Measurements from ENCODE around the gene OR51I2.

Gene OR51I2

DNA sequence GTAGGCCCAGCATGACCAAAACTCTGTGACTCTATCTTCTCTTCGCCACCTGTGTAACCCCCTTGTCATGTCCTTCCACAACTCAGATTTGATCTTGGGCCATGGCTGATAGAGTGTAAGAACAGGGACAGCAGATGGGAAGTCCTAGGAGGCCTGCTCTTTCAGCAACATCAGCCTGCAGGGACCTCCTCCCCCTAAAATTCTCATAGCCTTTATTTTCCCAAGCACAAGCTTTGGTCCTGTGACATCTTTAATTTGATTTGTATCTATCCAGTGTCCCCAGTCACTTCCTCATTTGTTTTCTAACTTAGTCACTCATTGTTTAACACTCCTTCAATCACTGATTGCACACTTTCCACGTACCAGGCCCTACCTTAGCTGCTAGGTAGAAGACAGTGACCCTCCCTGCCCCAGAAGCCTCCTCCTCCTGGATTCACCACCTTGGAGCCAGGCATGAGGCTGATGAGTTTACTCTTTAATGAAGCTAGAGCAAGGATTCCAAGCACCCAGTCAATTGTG lies 55.3 kb downstream of the OR51I2 start (continued):
- TF ChIP-seq ZNF777 (tag by site-specific recombination; IDR thresholded peaks at IDR 0.05; ENCODE audit: borderline replicate concordance) = no peak
- no peak for TF ChIP-seq ZNF549 (tag by site-specific recombination; IDR thresholded peaks at IDR 0.05)

- TF ChIP-seq ZNF704 (tag by site-specific recombination; IDR thresholded peaks at IDR 0.05) (no peak), ZNF830 (tag by site-specific recombination; IDR thresholded peaks at IDR 0.05; ENCODE audit: low read depth) (no peak), SCRT1 (tag by site-specific recombination; IDR thresholded peaks at IDR 0.05; ENCODE audit: borderline replicate concordance) (no peak), GLIS2 (tag by site-specific recombination; IDR thresholded peaks at IDR 0.05) (no peak), ZNF777 (tag by site-specific recombination; IDR thresholded peaks at IDR 0.05; ENCODE audit: borderline replicate concordance) (no peak), BCL11A (tag by site-specific recombination; IDR thresholded peaks at IDR 0.05; ENCODE audit: low read depth) (no peak), ZNF629 (tag by site-specific recombination; IDR thresholded peaks at IDR 0.05) (no peak), ZNF169 (tag by site-specific recombination; IDR thresholded peaks at IDR 0.05) (no peak), YY2 (tag by site-specific recombination; IDR thresholded peaks at IDR 0.05) (no peak)
- ChIA-PET POLR2A (no interaction called here), CTCF (interaction anchor here (1.9 kb wide), 1 partner anchor 9 kb away, joined by 4 read pairs; no protein-coding TSS in a partner anchor)
- Histone ChIP-seq H3K4me3 (ENCODE audit: low read depth, low read length) (no peak overlapping the region), H3K27ac (ENCODE audit: extremely low read depth, low read depth, low read length) (no peak overlapping the region), H3K4me1 (ENCODE audit: control insufficient read depth, insufficient read depth, low read length) (no peaks in the 10 kb centered on the region), H3K9me3 (ENCODE audit: control insufficient read depth, insufficient read depth, low read depth, low read length) (no peaks in the 10 kb centered on the region), H3K36me3 (ENCODE audit: control insufficient read depth in 2 of 2, insufficient read depth in 1 of 2, low read length in 2 of 2) (no peaks in the 10 kb centered on the region)
These were observed 56.4 kb downstream of the OR51I2 start for GRCh38 chr11:5505363-5506048.

Data from HEK293 (cell line).